Cardiac fibroblast (primary cell): ENCODE data around the gene ZXDC.

ENCODE experiments used
- DNase-seq, 2 donors: peaks; one replicate each; pipeline versions ENCODE4 v3.0.0 to v3.0.0-alpha.2; 2010; ENCODE audit warnings: low read depth in 2 of 2
- H3K4me3 ChIP-seq, 2 donors: replicated peaks in 1 of 2; 1 replicate in 1 of 2; 2 replicates in 1 of 2; pipeline ENCODE4 v1.5.1; 2011; ENCODE audit warnings: low read depth in 2 of 2, low read length in 2 of 2, mild to moderate bottlenecking in 2 of 2, moderate library complexity in 1 of 2
- TF ChIP-seq, protein P1 (sequence below): IDR thresholded peaks from one replicate; pipeline ENCODE4 v1.5.1; 2011; ENCODE audit warnings: low read depth, mild to moderate bottlenecking, low read length, inconsistent platforms

ZXDC gene

GRCh38 chr3:126515066-126515706, 39.5 kb upstream of the ZXDC start:
- TF ChIP-seq, protein P1, sequence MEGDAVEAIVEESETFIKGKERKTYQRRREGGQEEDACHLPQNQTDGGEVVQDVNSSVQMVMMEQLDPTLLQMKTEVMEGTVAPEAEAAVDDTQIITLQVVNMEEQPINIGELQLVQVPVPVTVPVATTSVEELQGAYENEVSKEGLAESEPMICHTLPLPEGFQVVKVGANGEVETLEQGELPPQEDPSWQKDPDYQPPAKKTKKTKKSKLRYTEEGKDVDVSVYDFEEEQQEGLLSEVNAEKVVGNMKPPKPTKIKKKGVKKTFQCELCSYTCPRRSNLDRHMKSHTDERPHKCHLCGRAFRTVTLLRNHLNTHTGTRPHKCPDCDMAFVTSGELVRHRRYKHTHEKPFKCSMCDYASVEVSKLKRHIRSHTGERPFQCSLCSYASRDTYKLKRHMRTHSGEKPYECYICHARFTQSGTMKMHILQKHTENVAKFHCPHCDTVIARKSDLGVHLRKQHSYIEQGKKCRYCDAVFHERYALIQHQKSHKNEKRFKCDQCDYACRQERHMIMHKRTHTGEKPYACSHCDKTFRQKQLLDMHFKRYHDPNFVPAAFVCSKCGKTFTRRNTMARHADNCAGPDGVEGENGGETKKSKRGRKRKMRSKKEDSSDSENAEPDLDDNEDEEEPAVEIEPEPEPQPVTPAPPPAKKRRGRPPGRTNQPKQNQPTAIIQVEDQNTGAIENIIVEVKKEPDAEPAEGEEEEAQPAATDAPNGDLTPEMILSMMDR, result no peak

GRCh38 chr3:126514161-126514560, 38.5 kb upstream of the ZXDC start:
- TF ChIP-seq, protein P1, result no peak
- no peak overlapping the region for H3K4me3 ChIP-seq
- DNase-seq, result no peak

More at GRCh38 chr3:126515066-126515706, 39.5 kb upstream of the ZXDC start:
- no peak for DNase-seq
- no peak overlapping the region for H3K4me3 ChIP-seq

DNA sequence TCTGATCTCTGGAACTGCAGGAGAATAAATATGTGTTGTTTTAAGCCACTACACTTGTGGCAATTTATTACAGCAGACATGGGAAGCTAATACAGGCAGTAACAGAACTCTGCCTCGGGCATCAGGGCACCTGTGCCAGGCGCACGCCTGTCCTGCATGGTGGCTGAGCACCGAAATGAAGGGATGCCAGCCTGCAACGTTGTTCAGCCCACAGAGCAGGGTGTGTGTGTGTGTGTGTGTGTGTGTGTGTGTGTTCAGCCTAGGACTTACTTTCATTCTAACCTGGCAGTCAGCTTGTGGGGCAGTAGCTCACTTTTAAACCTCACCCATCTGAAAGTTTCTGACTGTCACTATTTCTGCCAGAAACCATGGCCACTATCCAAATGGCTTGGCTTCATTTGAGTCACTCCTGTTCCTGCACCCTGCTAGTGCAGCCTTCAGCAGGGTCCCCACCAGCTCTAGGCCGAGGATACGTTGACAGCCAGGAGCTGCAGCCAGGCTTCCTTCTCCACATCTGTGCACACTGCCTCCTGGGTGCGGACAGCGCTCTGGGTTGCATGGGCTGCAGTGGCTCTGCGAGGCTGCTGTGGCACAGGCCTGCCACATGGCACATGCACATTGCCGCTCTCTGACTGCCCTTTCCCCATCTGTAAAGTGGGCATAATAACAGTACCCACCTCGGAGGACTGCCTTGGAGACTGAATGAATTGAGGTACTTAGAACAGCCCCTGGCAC, 37.4 kb upstream of the ZXDC start:
- TF ChIP-seq, protein P1, result no peak
- no peak for DNase-seq
- H3K4me3 ChIP-seq, result no peak overlapping the region

DNA sequence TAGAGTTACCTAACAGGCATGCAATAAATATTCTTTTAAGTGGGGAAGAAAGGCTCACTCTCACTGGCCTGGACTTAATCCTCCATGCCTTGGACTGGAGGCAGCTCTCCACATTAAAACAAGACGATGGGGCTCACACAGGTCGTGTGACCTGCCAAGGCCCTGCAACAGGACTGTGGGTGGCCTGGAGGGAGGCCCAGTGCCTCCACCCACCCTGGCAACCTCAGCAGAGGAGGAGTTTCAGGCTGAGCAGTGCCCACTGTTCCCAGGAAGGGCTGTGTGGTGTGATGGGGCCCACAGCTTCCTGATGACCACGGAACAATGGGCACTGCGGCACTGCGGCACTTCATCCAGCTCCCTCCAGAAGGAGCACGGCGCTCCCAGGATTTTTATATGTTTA, 36.3 kb upstream of the ZXDC start:
- no peak for DNase-seq
- TF ChIP-seq, protein P1, result no peak
- no peak overlapping the region for H3K4me3 ChIP-seq

DNA sequence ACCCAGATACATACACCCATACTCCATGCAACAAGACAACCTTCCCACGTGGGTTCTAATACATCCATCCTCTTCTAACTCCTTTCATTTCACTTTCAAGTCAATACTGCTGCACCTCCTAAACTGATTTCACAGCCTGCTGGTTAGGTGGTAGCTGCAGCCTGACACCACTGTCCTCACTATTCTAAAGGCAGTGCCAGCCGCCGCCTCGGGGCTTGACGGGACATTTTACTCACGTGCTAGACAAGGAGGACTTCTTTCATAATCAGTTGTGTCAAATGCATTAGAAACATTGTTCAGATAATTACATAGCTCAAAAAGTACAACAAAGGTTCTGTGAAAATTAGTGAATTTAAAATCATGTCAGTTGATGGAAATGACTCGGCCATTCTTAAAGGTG, 35.6 kb upstream of the ZXDC start:
- TF ChIP-seq, protein P1, result no peak
- H3K4me3 ChIP-seq, result no peak overlapping the region
- DNase-seq, result no peak

GRCh38 chr3:126510308-126510910, 34.7 kb upstream of the ZXDC start:
- TF ChIP-seq, protein P1, result no peak
- H3K4me3 ChIP-seq, result no peak overlapping the region
- DNase-seq, result no peak
